ENCODE measurements around the gene BHLHA15. TPM values are rescaled to one million over a fixed set of nuclear protein-coding genes. Genes with fewer than 3 reads are reported as not detected.

BHLHA15 gene
- polyA plus RNA-seq, 1 of the 3 experiments (the other 2 are of a cell fraction), result 0.10 TPM

GRCh38 chr7:98227939-98228338 is 16.7 kb downstream of the BHLHA15 start:
- Histone ChIP-seq H3K4me3 (ENCODE audit: low read depth in 2 of 2, low read length in 1 of 2) (no peak overlapping the region), H3K27me3 (ENCODE audit: insufficient read depth) (no peaks in the 10 kb centered on the region), H3K9me3 (no peaks in the 10 kb centered on the region), H3K27ac (ENCODE audit: low read depth in 2 of 2, low read length in 1 of 2) (no peak overlapping the region), H3F3A (replicated peaks; ENCODE audit: insufficient read depth) (peaks cover 4% of the 10 kb centered on the region), H3K36me3 (replicated peaks in 1 of 2; ENCODE audit: control insufficient read depth in 1 of 2, insufficient read depth in 2 of 2, low read length in 1 of 2) (peaks cover 0 to 7% of the 10 kb centered on the region in 2 experiments), H3K9me2 (no peaks in the 10 kb centered on the region), H3K79me2 (ENCODE audit: insufficient read depth) (no peaks in the 10 kb centered on the region), H3K4me2 (no peak overlapping the region), H4K20me1 (ENCODE audit: insufficient read depth) (no peaks in the 10 kb centered on the region), H3K4me1 (ENCODE audit: control insufficient read depth in 1 of 2, insufficient read depth in 2 of 2, low read depth in 1 of 2, low read length in 1 of 2) (peaks cover 0 to 2% of the 10 kb centered on the region in 2 experiments; a peak in 1 of 4 replicates), H3K9ac (no peak overlapping the region), H2AFZ (ENCODE audit: low read depth) (no peak overlapping the region)
- POLR2A ChIA-PET, result no interaction called here
- DNase-seq, result no peak
- WGBS (ENCODE audit: low lambda C conversion rate), result 94% methylated on average over 18 of the region's 18 CpGs
- no peak for TF ChIP-seq FOXM1 (IDR thresholded peaks at IDR 0.05; ENCODE audit: low read depth)
- no peak for TF ChIP-seq RFX5 (IDR thresholded peaks at IDR 0.05; ENCODE audit: low read length)
- TF ChIP-seq NRF1 (IDR thresholded peaks at IDR 0.05; ENCODE audit: low read depth, low read length), result no peak
- no peak for TF ChIP-seq TAF1 (IDR thresholded peaks at IDR 0.05; ENCODE audit: borderline replicate concordance, low read depth, low read length)
- no peak for TF ChIP-seq CHD2 (IDR thresholded peaks at IDR 0.05; ENCODE audit: low read length, partially characterized antibody)
- TF ChIP-seq MEF2A (IDR thresholded peaks at IDR 0.05; ENCODE audit: borderline replicate concordance, low read depth), result no peak
- CTCF ChIA-PET, result no interaction called here

GRCh38 chr7:98228801-98229200 is 17.6 kb downstream of the BHLHA15 start:
- Histone ChIP-seq H3K4me2 (no peak overlapping the region), H3K9me3 (no peaks in the 10 kb centered on the region), H3K9ac (no peak overlapping the region), H3K4me3 (ENCODE audit: low read depth in 2 of 2, low read length in 1 of 2) (no peak overlapping the region), H3F3A (replicated peaks; ENCODE audit: insufficient read depth) (peaks cover 4% of the 10 kb centered on the region), H4K20me1 (ENCODE audit: insufficient read depth) (no peaks in the 10 kb centered on the region), H3K9me2 (no peaks in the 10 kb centered on the region), H2AFZ (ENCODE audit: low read depth) (no peak overlapping the region), H3K79me2 (ENCODE audit: insufficient read depth) (no peaks in the 10 kb centered on the region), H3K4me1 (ENCODE audit: control insufficient read depth in 1 of 2, insufficient read depth in 2 of 2, low read depth in 1 of 2, low read length in 1 of 2) (peaks cover 0 to 2% of the 10 kb centered on the region in 2 experiments; a peak in 1 of 4 replicates), H3K27ac (ENCODE audit: low read depth in 2 of 2, low read length in 1 of 2) (no peak overlapping the region), H3K27me3 (ENCODE audit: insufficient read depth) (no peaks in the 10 kb centered on the region), H3K36me3 (replicated peaks in 1 of 2; ENCODE audit: control insufficient read depth in 1 of 2, insufficient read depth in 2 of 2, low read length in 1 of 2) (peaks cover 0 to 7% of the 10 kb centered on the region in 2 experiments)
- POLR2A ChIA-PET, result no interaction called here
- CTCF ChIA-PET, result no interaction called here
- TF ChIP-seq FOXJ3 (CRISPR knock-in tag; IDR thresholded peaks at IDR 0.05), result no peak
- TF ChIP-seq NFIC (IDR thresholded peaks at IDR 0.05; ENCODE audit: borderline replicate concordance), result no peak
- TF ChIP-seq FOSL2 (IDR thresholded peaks at IDR 0.05; ENCODE audit: borderline replicate concordance, low read depth), result no peak
- TF ChIP-seq RFX5 (IDR thresholded peaks at IDR 0.05; ENCODE audit: low read length), result no peak
- no peak for TF ChIP-seq ELF1 (IDR thresholded peaks at IDR 0.05)
- no peak for TF ChIP-seq GABPA (IDR thresholded peaks at IDR 0.05; ENCODE audit: low read depth)
- TF ChIP-seq MEF2A (IDR thresholded peaks at IDR 0.05; ENCODE audit: borderline replicate concordance, low read depth), result no peak
- no peak for TF ChIP-seq MXI1 (IDR thresholded peaks at IDR 0.05; ENCODE audit: low read depth, low read length)
- TF ChIP-seq, protein P1, sequence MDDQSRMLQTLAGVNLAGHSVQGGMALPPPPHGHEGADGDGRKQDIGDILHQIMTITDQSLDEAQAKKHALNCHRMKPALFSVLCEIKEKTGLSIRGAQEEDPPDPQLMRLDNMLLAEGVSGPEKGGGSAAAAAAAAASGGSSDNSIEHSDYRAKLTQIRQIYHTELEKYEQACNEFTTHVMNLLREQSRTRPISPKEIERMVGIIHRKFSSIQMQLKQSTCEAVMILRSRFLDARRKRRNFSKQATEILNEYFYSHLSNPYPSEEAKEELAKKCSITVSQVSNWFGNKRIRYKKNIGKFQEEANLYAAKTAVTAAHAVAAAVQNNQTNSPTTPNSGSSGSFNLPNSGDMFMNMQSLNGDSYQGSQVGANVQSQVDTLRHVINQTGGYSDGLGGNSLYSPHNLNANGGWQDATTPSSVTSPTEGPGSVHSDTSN (IDR thresholded peaks at IDR 0.05), result no peak
- TF ChIP-seq NRF1 (IDR thresholded peaks at IDR 0.05; ENCODE audit: low read depth, low read length), result no peak
- TF ChIP-seq FOXM1 (IDR thresholded peaks at IDR 0.05; ENCODE audit: low read depth), result no peak
- no peak for TF ChIP-seq ZBTB33 (IDR thresholded peaks at IDR 0.05; ENCODE audit: borderline replicate concordance, low read depth)
- no peak for TF ChIP-seq TCF12 (IDR thresholded peaks at IDR 0.05)
- TF ChIP-seq SIN3A (IDR thresholded peaks at IDR 0.05; ENCODE audit: borderline replicate concordance, low read depth, low read length), result no peak
- WGBS (ENCODE audit: low lambda C conversion rate), result 95% methylated on average over 10 of the region's 16 CpGs
- DNase-seq, result no peak

All from SK-N-SH (cell line).